BLaER1 (cell line): ENCODE measurements around the gene FAM193B.

Source experiments
- H3K27ac ChIP-seq: shearing (Covaris generic); formaldehyde crosslinking; 2 replicates; pipeline ENCODE4 v1.8.1; 2022
- H3K27me3 ChIP-seq: shearing (Covaris generic); formaldehyde crosslinking; 2 replicates; pipeline ENCODE4 v1.8.1; 2022
- H3K36me3 ChIP-seq: shearing (Covaris generic); formaldehyde crosslinking; 2 replicates; pipeline ENCODE4 v1.8.1; 2022
- H3K4me1 ChIP-seq: shearing (Covaris generic); formaldehyde crosslinking; 2 replicates; pipeline ENCODE4 v1.8.1; 2022
- H3K4me2 ChIP-seq: shearing (Covaris generic); formaldehyde crosslinking; 2 replicates; pipeline ENCODE4 v1.8.1; 2022
- H3K4me3 ChIP-seq: shearing (Covaris generic); formaldehyde crosslinking; 2 replicates; pipeline ENCODE4 v1.8.1; 2022
- H3K9ac ChIP-seq: shearing (Covaris generic); formaldehyde crosslinking; 2 replicates; pipeline ENCODE4 v1.8.1; 2022
- H3K9me3 ChIP-seq: shearing (Covaris generic); formaldehyde crosslinking; 2 replicates; pipeline ENCODE4 v1.8.1; 2022
- H4K20me1 ChIP-seq: shearing (Covaris generic); formaldehyde crosslinking; 2 replicates; pipeline ENCODE4 v1.8.1; 2022
- Cebpa-rat ChIP-seq: shearing (Covaris generic); IDR thresholded peaks from 2 replicates; pipeline ENCODE4 v1.8.1; 2022

Gene FAM193B

GRCh38 chr5:177554474-177555111 lies at the start of gene FAM193B:
TSS of gene FAM193B (minus strand) at chr5:177554563. CDS start at chr5:177554458, 105 bp downstream.
- peaks cover 27% of the 10 kb centered on the region for H3K4me1 ChIP-seq
- no peaks in the 10 kb centered on the region for H3K9me3 ChIP-seq
- H3K4me2 ChIP-seq = peak within 1 kb of the TSS; percentile 92
- no peaks in the 10 kb centered on the region for H3K27me3 ChIP-seq
- H3K27ac ChIP-seq = peak within 1 kb of the TSS; percentile 92
- H3K36me3 ChIP-seq = peaks cover 34% of the 10 kb centered on the region
- H4K20me1 ChIP-seq = peaks cover 46% of the 10 kb centered on the region
- peak within 1 kb of the TSS; percentile 97 for H3K4me3 ChIP-seq
- TF ChIP-seq Cebpa-rat = no peak
- peak within 1 kb of the TSS; percentile 94 for H3K9ac ChIP-seq

- H3K4me2 ChIP-seq = no peak overlapping the region
- H3K36me3 ChIP-seq = peaks cover 40% of the 10 kb centered on the region; the same call in 1 of the 2 replicates
- no peaks in the 10 kb centered on the region for H4K20me1 ChIP-seq
- no peak overlapping the region for H3K27ac ChIP-seq
- no peak for TF ChIP-seq Cebpa-rat
- H3K4me3 ChIP-seq = no peak overlapping the region
- no peaks in the 10 kb centered on the region for H3K27me3 ChIP-seq
- peaks cover 44% of the 10 kb centered on the region for H3K4me1 ChIP-seq
- no peaks in the 10 kb centered on the region for H3K9me3 ChIP-seq
- H3K9ac ChIP-seq = no peak overlapping the region
These were observed 49.8 kb upstream of the FAM193B start for GRCh38 chr5:177604116-177604521.

- Histone ChIP-seq H3K27me3 (no peaks in the 10 kb centered on the region), H3K9me3 (no peaks in the 10 kb centered on the region), H3K4me1 (peaks cover 42% of the 10 kb centered on the region), H3K4me3 (no peak overlapping the region), H3K27ac (no peak overlapping the region), H3K9ac (no peak overlapping the region), H3K36me3 (peaks cover 40% of the 10 kb centered on the region; the same call in 1 of the 2 replicates), H4K20me1 (no peaks in the 10 kb centered on the region), H3K4me2 (no peak overlapping the region)
- TF ChIP-seq Cebpa-rat = no peak
These were observed 49.3 kb upstream of the FAM193B start for GRCh38 chr5:177603631-177604030.

GRCh38 chr5:177602458-177602830 lies 48.1 kb upstream of the FAM193B start:
- H3K4me3 ChIP-seq = no peak overlapping the region
- no peak overlapping the region for H3K9ac ChIP-seq
- H3K4me1 ChIP-seq = peaks cover 30% of the 10 kb centered on the region
- no peak overlapping the region for H3K27ac ChIP-seq
- no peak overlapping the region for H3K4me2 ChIP-seq
- no peaks in the 10 kb centered on the region for H3K9me3 ChIP-seq
- no peak for TF ChIP-seq Cebpa-rat
- H3K27me3 ChIP-seq = no peaks in the 10 kb centered on the region
- H4K20me1 ChIP-seq = no peaks in the 10 kb centered on the region
- H3K36me3 ChIP-seq = peaks cover 40% of the 10 kb centered on the region; the same call in 1 of the 2 replicates

- Histone ChIP-seq H3K9me3 (no peaks in the 10 kb centered on the region), H3K27ac (no peak overlapping the region), H3K4me3 (no peak overlapping the region), H3K4me1 (peaks cover 24% of the 10 kb centered on the region), H3K9ac (peak overlapping the region; percentile 94), H4K20me1 (no peaks in the 10 kb centered on the region), H3K36me3 (peaks cover 38% of the 10 kb centered on the region), H3K27me3 (no peaks in the 10 kb centered on the region), H3K4me2 (peak overlapping the region; percentile 96)
- no peak for TF ChIP-seq Cebpa-rat
These were observed 47.5 kb upstream of the FAM193B start for GRCh38 chr5:177601577-177602457.

GRCh38 chr5:177601126-177601525 lies 46.8 kb upstream of the FAM193B start:
- Histone ChIP-seq H3K9me3 (no peaks in the 10 kb centered on the region), H3K4me2 (peak overlapping the region; percentile 96), H3K4me3 (peak overlapping the region; percentile 86), H3K36me3 (peaks cover 39% of the 10 kb centered on the region), H3K4me1 (peaks cover 20% of the 10 kb centered on the region), H3K27ac (peak overlapping the region; percentile 91; the same call in 1 of the 2 replicates), H4K20me1 (no peaks in the 10 kb centered on the region), H3K9ac (peak overlapping the region; percentile 94), H3K27me3 (no peaks in the 10 kb centered on the region)
- no peak for TF ChIP-seq Cebpa-rat

- H4K20me1 ChIP-seq = peaks cover 3% of the 10 kb centered on the region; the same call in 1 of the 2 replicates
- H3K4me1 ChIP-seq = peaks cover 20% of the 10 kb centered on the region
- peak overlapping the region; percentile 91 for H3K27ac ChIP-seq
- TF ChIP-seq Cebpa-rat = no peak
- peak overlapping the region; percentile 94 for H3K9ac ChIP-seq
- no peaks in the 10 kb centered on the region for H3K27me3 ChIP-seq
- H3K36me3 ChIP-seq = peaks cover 39% of the 10 kb centered on the region
- no peaks in the 10 kb centered on the region for H3K9me3 ChIP-seq
- peak overlapping the region; percentile 86 for H3K4me3 ChIP-seq
- peak overlapping the region; percentile 96 for H3K4me2 ChIP-seq
These were observed 46.2 kb upstream of the FAM193B start for GRCh38 chr5:177600508-177601018.

- peak within 1 kb of the TSS; percentile 96 for H3K4me2 ChIP-seq
- peaks cover 39% of the 10 kb centered on the region for H3K36me3 ChIP-seq
- peaks cover 20% of the 10 kb centered on the region for H3K4me1 ChIP-seq
- no peaks in the 10 kb centered on the region for H3K9me3 ChIP-seq
- peak within 1 kb of the TSS; percentile 94 for H3K9ac ChIP-seq
- TF ChIP-seq Cebpa-rat = no peak
- peak within 1 kb of the TSS; percentile 86 for H3K4me3 ChIP-seq
- H3K27me3 ChIP-seq = no peaks in the 10 kb centered on the region
- peaks cover 10% of the 10 kb centered on the region for H4K20me1 ChIP-seq
- H3K27ac ChIP-seq = peak within 1 kb of the TSS; percentile 91
These were observed 45.6 kb upstream of the FAM193B start, which contains the start of gene B4GALT7 for GRCh38 chr5:177599731-177600507. TSS of gene B4GALT7 (plus strand) at chr5:177600132. CDS start at chr5:177600211, 79 bp downstream.

- H3K4me2 ChIP-seq = no peak overlapping the region
- no peak overlapping the region for H3K4me3 ChIP-seq
- no peak overlapping the region for H3K27ac ChIP-seq
- H3K9me3 ChIP-seq = no peaks in the 10 kb centered on the region
- no peak overlapping the region for H3K9ac ChIP-seq
- H3K4me1 ChIP-seq = peaks cover 25% of the 10 kb centered on the region
- peaks cover 40% of the 10 kb centered on the region for H3K36me3 ChIP-seq
- TF ChIP-seq Cebpa-rat = no peak
- peaks cover 24% of the 10 kb centered on the region for H4K20me1 ChIP-seq
- no peaks in the 10 kb centered on the region for H3K27me3 ChIP-seq
These were observed 44.1 kb upstream of the FAM193B start for GRCh38 chr5:177598477-177598876.
